Spleen (tissue), 7 donors: ENCODE data around the gene RBM27.

Experiments
- POLR2A ChIP-seq, 3 donors: fragments of 450-650 bp; IDR thresholded peaks; one replicate each; pipeline ENCODE4 v1.5.1; 2017; ENCODE audit warnings: antibody characterized with exemption in 3 of 3, mild to moderate bottlenecking in 1 of 3
- POLR2AphosphoS5 ChIP-seq, 3 donors: sonication (generic); formaldehyde crosslinking; IDR thresholded peaks; one replicate each; pipeline ENCODE4 v1.5.1; 2017; ENCODE audit warnings: antibody characterized with exemption in 3 of 3
- TF ChIP-seq, protein P1 (sequence below), 11 experiments: fragments of 200-600 bp in 7 of 11; fragments of 450-650 bp in 4 of 11; sonication (generic) in 4 of 11; IDR thresholded peaks in 8 of 11; conservative IDR thresholded peaks in 3 of 11; 1 replicate in 7 of 11; 2 replicates in 4 of 11; pipeline versions ENCODE4 v1.4.0 to v1.8.0; 2016 to 2021; ENCODE audit warnings: antibody characterized with exemption in 11 of 11, inconsistent platforms in 4 of 11, mild to moderate bottlenecking in 1 of 11
- donor health status: DM: no; HTN: no; CAD: no; lungs with moderate emphysema.
- donor health status: DM: no; HTN: no; CAD: no.
- donor health status: DM: no; HTN: no; CAD: no.

DNA sequence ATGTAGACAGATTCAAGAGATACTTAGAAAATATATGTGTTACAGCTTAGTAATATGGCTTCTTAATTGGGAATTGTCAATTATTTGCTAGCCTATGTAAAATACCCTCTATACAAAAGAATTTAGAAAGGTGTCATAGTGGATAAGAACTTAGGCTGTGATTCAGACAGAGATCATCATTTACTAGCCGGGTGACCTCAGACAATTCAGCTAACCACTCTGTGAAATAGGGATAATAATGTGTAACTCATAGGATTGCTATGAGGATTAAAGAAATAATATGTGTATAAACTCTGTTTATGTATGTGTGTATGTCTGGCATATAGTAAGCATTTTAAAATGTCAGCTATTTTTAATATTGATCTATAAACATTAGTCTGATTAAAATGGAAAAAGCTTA is 15.0 kb upstream of the RBM27 start:
- TF ChIP-seq, protein P1, sequence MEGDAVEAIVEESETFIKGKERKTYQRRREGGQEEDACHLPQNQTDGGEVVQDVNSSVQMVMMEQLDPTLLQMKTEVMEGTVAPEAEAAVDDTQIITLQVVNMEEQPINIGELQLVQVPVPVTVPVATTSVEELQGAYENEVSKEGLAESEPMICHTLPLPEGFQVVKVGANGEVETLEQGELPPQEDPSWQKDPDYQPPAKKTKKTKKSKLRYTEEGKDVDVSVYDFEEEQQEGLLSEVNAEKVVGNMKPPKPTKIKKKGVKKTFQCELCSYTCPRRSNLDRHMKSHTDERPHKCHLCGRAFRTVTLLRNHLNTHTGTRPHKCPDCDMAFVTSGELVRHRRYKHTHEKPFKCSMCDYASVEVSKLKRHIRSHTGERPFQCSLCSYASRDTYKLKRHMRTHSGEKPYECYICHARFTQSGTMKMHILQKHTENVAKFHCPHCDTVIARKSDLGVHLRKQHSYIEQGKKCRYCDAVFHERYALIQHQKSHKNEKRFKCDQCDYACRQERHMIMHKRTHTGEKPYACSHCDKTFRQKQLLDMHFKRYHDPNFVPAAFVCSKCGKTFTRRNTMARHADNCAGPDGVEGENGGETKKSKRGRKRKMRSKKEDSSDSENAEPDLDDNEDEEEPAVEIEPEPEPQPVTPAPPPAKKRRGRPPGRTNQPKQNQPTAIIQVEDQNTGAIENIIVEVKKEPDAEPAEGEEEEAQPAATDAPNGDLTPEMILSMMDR (IDR thresholded peaks at IDR 0.05 in 8 of 11, conservative IDR thresholded peaks at IDR 0.05 in 3 of 11), result no peak
- TF ChIP-seq POLR2AphosphoS5 (IDR thresholded peaks at IDR 0.05), result no peak
- no peak for TF ChIP-seq POLR2A (IDR thresholded peaks at IDR 0.05)
